Gastrocnemius medialis (tissue), 4 donors: ENCODE measurements around the gene FFAR4.

ENCODE experiments used
- POLR2A ChIP-seq, 2 donors: fragments of 450-650 bp; IDR thresholded peaks; one replicate each; pipeline ENCODE4 v1.6.1; 2017; ENCODE audit warnings: antibody characterized with exemption in 2 of 2, mild to moderate bottlenecking in 2 of 2, moderate library complexity in 2 of 2
- TF ChIP-seq, protein P1 (sequence below), 5 experiments: fragments of 450-650 bp in 3 of 5; fragments of 200-600 bp in 2 of 5; sonication (generic) in 2 of 5; IDR thresholded peaks in 4 of 5; conservative IDR thresholded peaks in 1 of 5; 1 replicate in 4 of 5; 2 replicates in 1 of 5; pipeline ENCODE4 v1.5.1; 2016 to 2019; ENCODE audit warnings: antibody characterized with exemption in 5 of 5, mild to moderate bottlenecking in 3 of 5, moderate library complexity in 3 of 5

DNA sequence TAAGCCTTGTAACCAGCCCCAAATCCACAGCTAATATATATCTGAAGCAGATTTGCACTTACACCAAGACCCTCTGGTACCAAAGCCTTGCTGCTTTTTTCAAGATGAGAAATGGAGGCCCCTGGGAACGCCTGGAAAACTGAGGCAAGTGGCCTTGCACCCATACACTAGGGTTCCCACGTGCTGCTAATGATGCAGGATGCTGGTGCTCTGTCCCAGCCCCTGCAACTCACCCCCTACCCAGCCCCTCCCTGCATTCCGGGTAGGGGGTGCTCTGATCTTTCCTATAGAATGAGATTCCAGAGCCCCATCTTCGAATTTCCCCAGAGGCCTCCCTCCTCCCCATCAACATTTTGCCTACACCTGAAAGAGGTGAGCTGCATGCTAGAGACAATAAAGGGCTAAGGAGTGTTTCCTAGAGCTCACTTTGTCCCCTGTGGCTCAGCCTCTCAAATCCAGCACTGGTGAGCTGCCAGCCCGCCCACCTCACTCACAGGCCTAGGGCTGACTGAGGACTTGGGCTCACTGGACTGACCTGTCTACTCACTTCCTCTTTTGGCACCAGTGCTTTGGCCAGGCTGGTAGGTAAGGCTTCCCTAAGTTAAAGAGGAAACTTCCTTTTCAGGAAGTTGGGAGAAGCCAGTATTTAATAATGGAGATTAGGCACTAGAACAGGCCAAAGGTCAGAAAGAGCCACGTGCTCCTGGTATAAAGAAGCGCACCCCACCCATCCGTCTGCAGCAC, 24.8 kb downstream of the FFAR4 start:
- TF ChIP-seq, protein P1, sequence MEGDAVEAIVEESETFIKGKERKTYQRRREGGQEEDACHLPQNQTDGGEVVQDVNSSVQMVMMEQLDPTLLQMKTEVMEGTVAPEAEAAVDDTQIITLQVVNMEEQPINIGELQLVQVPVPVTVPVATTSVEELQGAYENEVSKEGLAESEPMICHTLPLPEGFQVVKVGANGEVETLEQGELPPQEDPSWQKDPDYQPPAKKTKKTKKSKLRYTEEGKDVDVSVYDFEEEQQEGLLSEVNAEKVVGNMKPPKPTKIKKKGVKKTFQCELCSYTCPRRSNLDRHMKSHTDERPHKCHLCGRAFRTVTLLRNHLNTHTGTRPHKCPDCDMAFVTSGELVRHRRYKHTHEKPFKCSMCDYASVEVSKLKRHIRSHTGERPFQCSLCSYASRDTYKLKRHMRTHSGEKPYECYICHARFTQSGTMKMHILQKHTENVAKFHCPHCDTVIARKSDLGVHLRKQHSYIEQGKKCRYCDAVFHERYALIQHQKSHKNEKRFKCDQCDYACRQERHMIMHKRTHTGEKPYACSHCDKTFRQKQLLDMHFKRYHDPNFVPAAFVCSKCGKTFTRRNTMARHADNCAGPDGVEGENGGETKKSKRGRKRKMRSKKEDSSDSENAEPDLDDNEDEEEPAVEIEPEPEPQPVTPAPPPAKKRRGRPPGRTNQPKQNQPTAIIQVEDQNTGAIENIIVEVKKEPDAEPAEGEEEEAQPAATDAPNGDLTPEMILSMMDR (IDR thresholded peaks at IDR 0.05 in 4 of 5, conservative IDR thresholded peaks at IDR 0.05 in 1 of 5), result no peak
- TF ChIP-seq POLR2A (IDR thresholded peaks at IDR 0.05), result no peak
